Ishikawa (cell line): ENCODE measurements around the gene SPPL2A.

Source experiments
- YY1 ChIP-seq: IDR thresholded peaks from 2 replicates; pipeline ENCODE4 v1.6.1; 2012; ENCODE audit warnings: low read depth
- TF ChIP-seq, protein P1 (sequence below): IDR thresholded peaks from 2 replicates; pipeline ENCODE4 v1.6.1; 2012; ENCODE audit warnings: low read depth, mild to moderate bottlenecking

DNA sequence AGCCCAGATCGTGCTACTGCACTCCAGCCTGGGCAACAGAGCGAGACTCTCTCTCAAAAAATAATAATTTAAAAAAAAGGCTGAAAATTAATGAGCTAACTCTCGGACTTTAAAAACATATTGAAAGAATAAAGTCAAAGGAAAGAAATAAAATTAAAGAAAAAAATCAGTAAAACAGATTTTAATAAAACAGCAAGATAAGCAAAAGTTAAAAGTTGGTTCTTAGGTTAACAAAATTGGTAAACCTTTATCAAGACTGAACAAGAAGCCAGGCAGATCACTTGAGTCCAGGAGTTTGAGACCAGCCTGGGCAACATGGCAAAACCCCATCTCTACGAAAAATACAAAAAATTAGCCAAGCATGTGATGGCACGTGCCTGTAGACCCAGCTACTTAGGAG is 99.6 kb downstream of the SPPL2A start:
- TF ChIP-seq YY1: no peak
- TF ChIP-seq, protein P1, sequence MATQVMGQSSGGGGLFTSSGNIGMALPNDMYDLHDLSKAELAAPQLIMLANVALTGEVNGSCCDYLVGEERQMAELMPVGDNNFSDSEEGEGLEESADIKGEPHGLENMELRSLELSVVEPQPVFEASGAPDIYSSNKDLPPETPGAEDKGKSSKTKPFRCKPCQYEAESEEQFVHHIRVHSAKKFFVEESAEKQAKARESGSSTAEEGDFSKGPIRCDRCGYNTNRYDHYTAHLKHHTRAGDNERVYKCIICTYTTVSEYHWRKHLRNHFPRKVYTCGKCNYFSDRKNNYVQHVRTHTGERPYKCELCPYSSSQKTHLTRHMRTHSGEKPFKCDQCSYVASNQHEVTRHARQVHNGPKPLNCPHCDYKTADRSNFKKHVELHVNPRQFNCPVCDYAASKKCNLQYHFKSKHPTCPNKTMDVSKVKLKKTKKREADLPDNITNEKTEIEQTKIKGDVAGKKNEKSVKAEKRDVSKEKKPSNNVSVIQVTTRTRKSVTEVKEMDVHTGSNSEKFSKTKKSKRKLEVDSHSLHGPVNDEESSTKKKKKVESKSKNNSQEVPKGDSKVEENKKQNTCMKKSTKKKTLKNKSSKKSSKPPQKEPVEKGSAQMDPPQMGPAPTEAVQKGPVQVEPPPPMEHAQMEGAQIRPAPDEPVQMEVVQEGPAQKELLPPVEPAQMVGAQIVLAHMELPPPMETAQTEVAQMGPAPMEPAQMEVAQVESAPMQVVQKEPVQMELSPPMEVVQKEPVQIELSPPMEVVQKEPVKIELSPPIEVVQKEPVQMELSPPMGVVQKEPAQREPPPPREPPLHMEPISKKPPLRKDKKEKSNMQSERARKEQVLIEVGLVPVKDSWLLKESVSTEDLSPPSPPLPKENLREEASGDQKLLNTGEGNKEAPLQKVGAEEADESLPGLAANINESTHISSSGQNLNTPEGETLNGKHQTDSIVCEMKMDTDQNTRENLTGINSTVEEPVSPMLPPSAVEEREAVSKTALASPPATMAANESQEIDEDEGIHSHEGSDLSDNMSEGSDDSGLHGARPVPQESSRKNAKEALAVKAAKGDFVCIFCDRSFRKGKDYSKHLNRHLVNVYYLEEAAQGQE: no peak
